HG02852 (cell line): ENCODE measurements around the gene PEX26.
"Not testable (repeated sequence)": the region's sequence is repeated elsewhere in the genome, so short reads cannot be mapped to it uniquely, and the experiment has no call there.

Experiments
- ATAC-seq: cut with Tn5 transposase; IDR thresholded peaks from one replicate; pipeline ENCODE4 v1.9.1; 2021; ENCODE audit warnings: mild to moderate bottlenecking, moderate library complexity; ENCODE audit not compliant: unreplicated experiment

Gene PEX26

GRCh38 chr22:18070556-18071306, 7.1 kb upstream of the PEX26 start:
- ATAC-seq: no peak

- not testable (repeated sequence) for ATAC-seq
Measured at GRCh38 chr22:18071307-18071967, 6.4 kb upstream of the PEX26 start.

DNA sequence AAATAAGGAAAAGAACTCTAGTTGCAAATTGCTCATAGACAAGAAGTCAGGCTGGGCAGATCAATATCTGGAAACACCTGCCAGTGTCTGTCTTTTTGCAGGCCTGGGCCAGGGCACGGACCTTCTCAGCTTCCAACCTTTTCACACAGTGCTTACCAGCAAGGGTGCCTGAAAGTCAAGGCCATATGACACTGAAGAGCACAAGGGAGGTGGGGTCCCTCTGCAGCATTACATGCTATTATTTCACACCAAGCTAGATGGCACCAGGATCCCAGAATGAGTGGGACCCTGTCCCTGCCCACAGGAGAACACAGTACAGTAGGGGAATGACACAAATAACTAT, 5.9 kb upstream of the PEX26 start:
- ATAC-seq: no peak

GRCh38 chr22:18073467-18073866, 4.3 kb upstream of the PEX26 start:
- no peak for ATAC-seq

- not testable (repeated sequence) for ATAC-seq
Measured at GRCh38 chr22:18073927-18074326, 3.9 kb upstream of the PEX26 start.

DNA sequence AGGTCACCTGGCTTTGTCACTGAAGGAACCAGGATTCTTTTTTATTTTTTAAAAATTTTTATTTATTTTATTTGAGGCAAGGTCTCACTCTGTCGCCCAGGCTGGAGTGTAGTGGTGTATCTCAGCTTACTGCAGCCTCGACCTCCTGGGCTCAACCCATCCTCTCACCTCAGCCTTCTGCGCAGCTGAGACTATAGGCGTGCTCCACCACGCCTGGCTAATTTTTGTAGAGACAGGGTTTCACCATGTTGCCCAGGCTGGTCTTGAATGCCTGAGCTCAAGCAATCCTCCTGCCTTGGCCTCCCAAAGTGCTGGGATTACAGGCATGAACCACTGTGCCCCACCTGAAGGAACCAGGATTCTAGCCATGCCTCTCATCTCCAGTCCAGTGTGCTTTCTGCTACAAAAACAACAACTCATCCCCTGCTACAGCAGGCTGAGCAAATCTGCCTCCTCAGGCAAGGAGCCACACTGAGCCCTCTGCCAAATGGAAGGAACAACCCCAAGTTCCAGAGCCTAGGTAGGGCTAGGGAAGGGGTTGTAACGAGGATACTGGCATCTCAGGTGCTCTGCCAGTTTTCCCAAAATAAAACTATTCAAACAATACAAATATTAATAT, 2.6 kb upstream of the PEX26 start:
- no peak for ATAC-seq

GRCh38 chr22:18075720-18076497, 1.9 kb upstream of the PEX26 start:
- no peak for ATAC-seq

DNA sequence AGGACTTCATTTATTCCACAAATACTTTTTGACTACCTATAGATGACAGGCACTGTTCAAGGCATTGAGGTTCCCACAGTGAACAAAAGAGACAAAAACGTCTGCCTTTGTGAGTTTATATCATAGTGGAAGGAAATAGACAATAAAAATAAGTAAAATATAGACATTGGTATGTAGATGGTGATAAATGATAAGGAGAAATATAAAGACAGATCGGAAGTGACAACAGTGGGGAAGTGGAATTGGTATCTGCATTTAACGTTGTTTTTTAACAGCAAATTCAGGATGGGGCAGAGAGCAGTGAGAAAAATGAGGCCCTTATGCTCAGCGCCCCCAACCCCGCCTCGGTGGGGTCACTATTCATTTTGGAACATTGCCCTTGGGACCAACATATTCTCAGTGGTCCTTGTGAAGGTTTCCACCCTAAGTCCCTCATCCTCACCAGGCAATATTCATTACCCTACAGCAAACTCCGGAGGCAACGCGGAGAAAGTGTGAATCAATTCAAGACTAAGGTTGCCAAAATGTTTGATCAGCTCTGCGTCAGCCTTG, 627 bp upstream of the PEX26 start:
- no peak for ATAC-seq

GRCh38 chr22:18078329-18079041, 695 bp downstream of the PEX26 start:
- no peak for ATAC-seq

GRCh38 chr22:18079706-18080233, 2.0 kb downstream of the PEX26 start:
- ATAC-seq: no peak

GRCh38 chr22:18081416-18081815, 3.6 kb downstream of the PEX26 start:
- no peak for ATAC-seq

GRCh38 chr22:18082467-18082866, 4.7 kb downstream of the PEX26 start:
- no peak for ATAC-seq

- ATAC-seq: no peak
Measured at GRCh38 chr22:18083406-18083805, 5.6 kb downstream of the PEX26 start.

- no peak for ATAC-seq
Measured at GRCh38 chr22:18085188-18085587, 7.4 kb downstream of the PEX26 start.

DNA sequence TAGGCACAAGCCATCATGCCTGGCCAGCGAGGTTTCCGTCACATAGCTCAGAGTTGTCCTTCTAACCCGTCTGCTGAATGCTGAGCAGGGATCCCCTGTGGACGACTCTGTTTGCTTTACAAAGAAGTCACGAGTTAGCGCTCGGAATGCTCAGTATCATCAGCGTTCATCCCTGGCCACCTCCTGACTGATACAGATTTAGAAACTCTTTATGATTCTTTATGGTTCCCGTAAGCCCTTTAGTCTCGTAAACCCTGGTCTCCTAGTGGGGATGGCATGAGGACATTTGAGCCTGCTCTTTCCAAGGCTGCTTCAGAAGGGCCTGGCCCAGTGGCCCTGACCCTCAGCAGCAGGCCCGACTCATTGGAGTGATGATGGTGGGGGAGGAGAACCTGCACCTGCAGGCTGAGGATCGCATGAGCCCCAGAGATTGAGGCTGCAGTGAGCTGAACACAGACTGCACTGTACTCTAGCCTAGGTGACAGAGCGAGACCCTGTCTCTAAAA, 9.6 kb downstream of the PEX26 start:
- ATAC-seq: no peak

GRCh38 chr22:18088825-18089568, 11.2 kb downstream of the PEX26 start:
- no peak for ATAC-seq

GRCh38 chr22:18090286-18090685, 12.5 kb downstream of the PEX26 start:
- ATAC-seq: no peak

DNA sequence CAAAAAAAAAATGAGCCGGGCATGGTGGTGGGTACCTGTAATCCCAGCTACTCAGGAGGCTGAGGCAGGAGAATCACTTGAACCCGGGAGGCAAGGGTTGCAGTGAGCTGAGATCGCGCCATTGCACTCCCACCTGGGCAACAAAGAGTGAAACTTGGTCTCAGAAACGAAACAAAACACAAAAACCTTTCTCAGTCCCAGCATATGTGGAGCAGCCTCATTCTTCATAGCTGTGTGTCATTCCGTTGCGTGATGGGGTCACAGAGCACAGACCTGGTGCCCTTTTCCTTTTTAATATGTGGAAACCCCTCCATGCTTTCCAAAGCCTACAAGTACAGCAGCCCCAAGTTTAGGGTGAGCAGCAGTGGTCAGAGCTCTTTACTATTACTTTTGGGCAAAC, 13.7 kb downstream of the PEX26 start:
- ATAC-seq: no peak

DNA sequence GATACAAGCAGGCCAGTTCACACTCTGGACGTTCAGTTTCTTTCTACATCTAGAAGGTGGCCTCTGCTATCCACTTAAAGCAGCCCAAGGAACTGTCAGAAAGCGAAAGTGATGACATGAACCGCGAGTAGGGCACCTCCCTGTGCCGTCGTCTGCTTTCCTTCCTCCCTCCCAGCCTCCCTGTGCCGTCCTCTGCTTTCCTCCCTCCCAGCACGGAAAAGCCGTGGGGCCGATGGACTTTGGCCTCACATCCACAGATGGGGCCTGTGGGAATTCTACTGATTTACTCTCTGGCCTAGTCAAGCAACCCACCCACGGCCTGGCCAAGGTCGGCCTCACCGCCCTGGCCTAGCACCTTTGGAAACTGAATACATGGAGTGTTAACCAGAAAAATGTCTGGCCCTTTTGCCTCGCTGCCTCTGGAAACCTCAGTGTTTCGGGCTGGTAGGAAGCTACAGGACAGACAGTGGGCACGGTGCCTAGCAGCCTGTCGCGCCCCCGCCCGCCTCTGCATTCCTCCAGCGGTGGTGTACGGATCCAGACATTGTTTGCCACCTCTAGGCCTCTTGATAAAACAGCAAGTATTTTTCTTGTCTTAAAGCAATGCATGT, 14.2 kb downstream of the PEX26 start:
- no peak for ATAC-seq
